Transverse colon (tissue), 4 donors: ENCODE measurements around the gene FERMT3. TPM values are rescaled to one million over a fixed set of nuclear protein-coding genes. Genes with fewer than 3 reads are reported as not detected.
A peak's percentile ranks its signal among the peaks of the same experiment; 100 is the strongest.

Experiments used
- DNase-seq: peaks from one replicate; pipeline ENCODE4 v3.0.0-alpha.2; 2019
- H3K27ac ChIP-seq, 4 donors: fragments of 200-600 bp; sonication (generic); 2 replicates each; pipeline ENCODE4 v1.5.1; 2016 to 2018; ENCODE audit warnings: inconsistent platforms in 4 of 4
- H3K27me3 ChIP-seq: fragments of 200-600 bp; sonication (generic); 2 replicates; pipeline ENCODE4 v1.5.1; 2017; ENCODE audit warnings: inconsistent platforms
- H3K36me3 ChIP-seq, 4 donors: fragments of 200-600 bp; sonication (generic); 2 replicates each; pipeline ENCODE4 v1.5.1; 2017 to 2019; ENCODE audit warnings: inconsistent platforms in 4 of 4
- H3K4me1 ChIP-seq, 4 donors: fragments of 200-600 bp; sonication (generic); 2 replicates each; pipeline ENCODE4 v1.5.1; 2017 to 2020; ENCODE audit warnings: inconsistent platforms in 4 of 4
- H3K4me3 ChIP-seq, 4 donors: fragments of 200-600 bp; sonication (generic); 1 replicate in 1 of 4; 2 replicates in 3 of 4; pipeline versions ENCODE4 v1.5.1 to v1.6.1; 2017 to 2019; ENCODE audit warnings: inconsistent platforms in 4 of 4
- H3K9me3 ChIP-seq, 2 donors: fragments of 200-600 bp; sonication (generic); 2 replicates each; pipeline ENCODE4 v1.5.1; 2017 to 2019; ENCODE audit warnings: inconsistent platforms in 2 of 2
- EP300 ChIP-seq: sonication (generic); formaldehyde crosslinking; IDR thresholded peaks from one replicate; pipeline ENCODE4 v1.6.1; 2017; ENCODE audit warnings: antibody characterized with exemption, low read depth
- POLR2A ChIP-seq: fragments of 450-650 bp; IDR thresholded peaks from one replicate; pipeline ENCODE4 v1.6.1; 2016; ENCODE audit warnings: antibody characterized with exemption, mild to moderate bottlenecking, moderate library complexity
- POLR2AphosphoS5 ChIP-seq, 3 donors: sonication (generic); formaldehyde crosslinking; IDR thresholded peaks; one replicate each; pipeline ENCODE4 v1.6.1; 2016; ENCODE audit warnings: antibody characterized with exemption in 3 of 3
- WGBS, 2 donors: methylation state at CpG; one replicate each; pipeline ENCODE4 v1.1.5; 2018; ENCODE audit warnings: low coverage in 1 of 2; 5-methylcytosine and 5-hydroxymethylcytosine counted together
- in situ Hi-C, 4 donors: fragments of 200-750 bp; cut with MboI; loops; one replicate each; pipeline versions ENCODE4 v1.15.0 to v1.15.1; 2017; ENCODE audit warnings: low sequenced_read_pairs in 3 of 4, low pct_ligation_motif_present in 1 of 4, low pct_unique_long_range_greater_than_20kb in 1 of 4
- intact Hi-C: fragments of 100-400 bp; cut with DNase I; formaldehyde crosslinking; loops from one replicate; pipeline ENCODE4 v1.15.1; 2023; ENCODE audit warnings: low total_unique reads
- total RNA-seq, 4 donors: library from RNA; depleted of rRNA; stranded (reverse); fragments of >200 nt; gene quantifications; one replicate each; pipeline ENCODE4 v1.1.0, GENCODE V29; 2016
- TF ChIP-seq, protein P1 (sequence below), 5 experiments: fragments of 200-600 bp in 3 of 5; fragments of 450-650 bp in 2 of 5; sonication (generic) in 3 of 5; IDR thresholded peaks; 1 replicate in 2 of 5; 2 replicates in 3 of 5; pipeline ENCODE4 v1.5.1; 2016 to 2017; ENCODE audit warnings: antibody characterized with exemption in 5 of 5, inconsistent platforms in 3 of 5, mild to moderate bottlenecking in 2 of 5, moderate library complexity in 1 of 5

FERMT3 gene
- total RNA-seq, 4 donors from 2014 or later: 14.6 to 63.3 (median 28.6) TPM

DNA sequence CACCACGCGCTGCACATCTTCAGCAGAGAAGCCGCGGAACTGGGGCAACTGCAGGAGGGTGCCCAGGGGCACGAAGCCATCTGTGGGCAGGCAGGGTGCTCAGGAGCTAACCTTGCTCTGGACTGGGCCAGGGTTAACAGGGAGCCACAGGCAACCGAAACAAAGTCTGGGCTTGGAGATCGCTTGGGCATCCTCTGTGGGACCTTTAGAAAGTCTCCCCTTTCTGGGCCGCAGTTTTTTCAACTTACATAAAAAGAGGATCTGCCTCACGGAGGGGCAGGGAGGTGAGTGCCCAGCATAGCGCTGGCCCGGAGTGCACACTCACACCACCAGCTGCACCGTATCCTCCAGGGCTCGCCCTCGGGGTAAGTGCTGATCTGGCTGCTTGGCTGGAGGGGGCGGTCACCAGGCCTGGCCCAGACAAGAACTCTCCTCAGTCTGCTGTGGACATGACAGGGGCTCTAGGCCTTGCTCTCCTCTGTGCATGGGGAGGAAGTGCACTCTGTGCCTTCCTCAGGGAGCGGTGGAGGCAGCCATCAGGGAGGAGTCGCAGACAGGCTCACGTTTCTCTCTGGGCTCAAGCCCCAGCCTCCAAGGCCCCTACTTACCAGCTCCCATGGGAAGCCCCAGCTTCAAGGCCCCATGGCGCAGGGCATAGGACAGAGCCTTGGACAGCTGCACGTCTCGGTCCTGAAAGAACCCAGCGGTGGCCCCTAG lies 18.5 kb downstream of the FERMT3 start:
- TF ChIP-seq POLR2AphosphoS5 (IDR thresholded peaks at IDR 0.05): no peak
- TF ChIP-seq, protein P1, sequence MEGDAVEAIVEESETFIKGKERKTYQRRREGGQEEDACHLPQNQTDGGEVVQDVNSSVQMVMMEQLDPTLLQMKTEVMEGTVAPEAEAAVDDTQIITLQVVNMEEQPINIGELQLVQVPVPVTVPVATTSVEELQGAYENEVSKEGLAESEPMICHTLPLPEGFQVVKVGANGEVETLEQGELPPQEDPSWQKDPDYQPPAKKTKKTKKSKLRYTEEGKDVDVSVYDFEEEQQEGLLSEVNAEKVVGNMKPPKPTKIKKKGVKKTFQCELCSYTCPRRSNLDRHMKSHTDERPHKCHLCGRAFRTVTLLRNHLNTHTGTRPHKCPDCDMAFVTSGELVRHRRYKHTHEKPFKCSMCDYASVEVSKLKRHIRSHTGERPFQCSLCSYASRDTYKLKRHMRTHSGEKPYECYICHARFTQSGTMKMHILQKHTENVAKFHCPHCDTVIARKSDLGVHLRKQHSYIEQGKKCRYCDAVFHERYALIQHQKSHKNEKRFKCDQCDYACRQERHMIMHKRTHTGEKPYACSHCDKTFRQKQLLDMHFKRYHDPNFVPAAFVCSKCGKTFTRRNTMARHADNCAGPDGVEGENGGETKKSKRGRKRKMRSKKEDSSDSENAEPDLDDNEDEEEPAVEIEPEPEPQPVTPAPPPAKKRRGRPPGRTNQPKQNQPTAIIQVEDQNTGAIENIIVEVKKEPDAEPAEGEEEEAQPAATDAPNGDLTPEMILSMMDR (IDR thresholded peaks at IDR 0.05): no peak
- H3K36me3 ChIP-seq: no peaks in the 10 kb centered on the region
- peak overlapping the region; percentile 59 to 90 (median 84) for H3K4me3 ChIP-seq
- in situ Hi-C loops: no loop called here
- no peaks in the 10 kb centered on the region for H3K9me3 ChIP-seq
- DNase-seq: no peak
- no peaks in the 10 kb centered on the region for H3K27me3 ChIP-seq
- WGBS, 2 donors: 73% methylated on average over 18 of the region's 22 CpGs; no CpG with 5 or more reads in 1 of the 2 donors
- intact Hi-C loops: no loop called here
- H3K27ac ChIP-seq: peak overlapping the region; percentile 93 to 97 (median 95)
- H3K4me1 ChIP-seq: peaks cover 23 to 43% (median 34%) of the 10 kb centered on the region in 4 donors

DNA sequence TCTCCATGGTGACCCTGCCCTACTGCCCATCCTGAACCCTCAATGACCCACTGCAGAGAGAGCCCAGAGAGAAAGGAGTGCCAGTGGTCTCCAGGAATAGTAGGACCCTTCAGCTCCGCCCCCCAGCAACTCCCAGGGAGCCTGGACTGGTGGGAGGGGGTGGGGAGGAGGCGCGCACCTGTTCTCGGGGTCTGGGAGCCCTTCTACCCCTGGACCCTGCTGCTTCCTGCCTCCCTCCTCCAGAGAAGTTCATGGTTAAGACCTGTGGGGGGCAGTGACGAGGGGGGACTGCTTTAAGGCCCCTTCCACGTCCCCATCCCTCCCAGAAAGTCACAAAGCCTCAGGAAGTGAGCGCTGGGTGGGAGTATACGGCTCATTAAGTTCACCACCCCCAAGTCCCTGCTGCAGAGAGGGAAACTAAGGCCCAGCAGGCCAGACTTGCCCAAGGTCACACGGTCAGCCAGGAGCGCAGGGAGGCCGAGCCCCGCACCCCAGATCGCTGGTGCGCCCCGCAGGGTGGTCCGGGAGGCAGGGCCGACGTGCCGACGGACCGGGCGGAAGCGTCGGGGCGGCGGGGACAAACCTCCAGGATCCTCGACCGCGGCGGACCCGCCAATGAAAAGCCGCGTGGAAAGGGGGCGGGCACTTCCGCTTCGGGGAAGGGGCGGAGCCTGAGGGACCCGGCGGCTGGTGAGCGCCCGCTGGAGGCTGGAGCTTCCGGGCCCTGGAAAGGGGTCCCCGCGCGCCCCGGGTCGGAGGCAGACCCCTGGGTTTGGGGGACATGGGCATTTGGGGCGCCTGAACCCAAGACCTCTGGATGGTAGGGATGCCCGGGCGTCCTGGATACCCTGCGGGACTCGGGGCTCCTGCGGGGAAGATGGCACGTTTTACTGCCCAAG lies 19.3 kb downstream of the FERMT3 start, which contains the start of the genes NUDT22 and TRPT1:
Gene NUDT22, plus strand, starts transcription at position 667 of the 899 bp plus-strand sequence. CDS start 379 bp downstream, outside the sequence.
Gene TRPT1, minus strand, starts transcription at position 579 of the 899 bp plus-strand sequence. Its CDS starts 326 bp downstream, at position 253.
- Histone ChIP-seq H3K4me1 (peaks cover 23 to 44% (median 36%) of the 10 kb centered on the region in 4 donors), H3K4me3 (peak within 1 kb of the TSS; percentile 59 to 90 (median 84)), H3K27ac (peak within 1 kb of the TSS; percentile 93 to 97 (median 95)), H3K27me3 (no peaks in the 10 kb centered on the region), H3K9me3 (no peaks in the 10 kb centered on the region), H3K36me3 (no peaks in the 10 kb centered on the region)
- intact Hi-C loops: no loop called here
- DNase-seq: peak; percentile 96
- 2% methylated on average over 50 of the region's 54 CpGs; no CpG with 5 or more reads in 1 of the 2 donors for WGBS, 2 donors
- in situ Hi-C loops: no loop called here
- TF ChIP-seq, protein P1 (IDR thresholded peaks at IDR 0.05): peak in 2 of 5 experiments; percentile 36 to 46
- TF ChIP-seq EP300 (no peak), POLR2AphosphoS5 (IDR thresholded peaks at IDR 0.05) (peak; percentile 89 to 95 (median 93)), POLR2A (peak; percentile 93)

DNA sequence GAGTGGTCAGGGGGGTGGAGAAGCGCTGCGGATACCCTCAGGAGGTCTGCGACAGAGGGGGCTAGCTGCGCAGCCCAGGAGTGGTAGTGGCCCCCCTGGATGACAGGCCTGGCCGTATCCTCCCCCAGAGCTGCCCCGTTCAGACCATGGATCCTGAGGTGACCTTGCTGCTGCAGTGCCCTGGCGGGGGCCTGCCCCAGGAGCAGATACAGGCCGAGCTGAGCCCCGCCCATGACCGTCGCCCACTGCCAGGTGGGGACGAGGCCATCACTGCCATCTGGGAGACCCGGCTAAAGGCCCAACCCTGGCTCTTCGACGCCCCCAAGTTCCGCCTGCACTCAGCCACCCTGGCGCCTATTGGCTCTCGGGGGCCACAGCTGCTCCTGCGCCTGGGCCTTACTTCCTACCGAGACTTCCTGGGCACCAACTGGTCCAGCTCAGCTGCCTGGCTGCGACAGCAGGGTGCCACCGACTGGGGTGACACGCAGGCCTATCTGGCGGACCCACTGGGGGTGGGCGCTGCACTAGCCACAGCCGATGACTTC lies 20.1 kb downstream of the FERMT3 start:
- Histone ChIP-seq H3K27me3 (no peaks in the 10 kb centered on the region), H3K4me1 (peaks cover 26 to 51% (median 43%) of the 10 kb centered on the region in 4 donors), H3K9me3 (no peaks in the 10 kb centered on the region), H3K4me3 (peak overlapping the region; percentile 59 to 90 (median 84)), H3K36me3 (no peaks in the 10 kb centered on the region), H3K27ac (peak overlapping the region; percentile 93 to 97 (median 95))
- WGBS, 2 donors: 3% methylated on average over 16 of the region's 26 CpGs; no CpG with 5 or more reads in 1 of the 2 donors
- peak; percentile 82 for DNase-seq
- in situ Hi-C loops (no loop called here), intact Hi-C loops (no loop called here)
- TF ChIP-seq POLR2A (peak; percentile 25), EP300 (no peak), POLR2AphosphoS5 (IDR thresholded peaks at IDR 0.05) (peak; percentile 23 to 76 (median 67))

DNA sequence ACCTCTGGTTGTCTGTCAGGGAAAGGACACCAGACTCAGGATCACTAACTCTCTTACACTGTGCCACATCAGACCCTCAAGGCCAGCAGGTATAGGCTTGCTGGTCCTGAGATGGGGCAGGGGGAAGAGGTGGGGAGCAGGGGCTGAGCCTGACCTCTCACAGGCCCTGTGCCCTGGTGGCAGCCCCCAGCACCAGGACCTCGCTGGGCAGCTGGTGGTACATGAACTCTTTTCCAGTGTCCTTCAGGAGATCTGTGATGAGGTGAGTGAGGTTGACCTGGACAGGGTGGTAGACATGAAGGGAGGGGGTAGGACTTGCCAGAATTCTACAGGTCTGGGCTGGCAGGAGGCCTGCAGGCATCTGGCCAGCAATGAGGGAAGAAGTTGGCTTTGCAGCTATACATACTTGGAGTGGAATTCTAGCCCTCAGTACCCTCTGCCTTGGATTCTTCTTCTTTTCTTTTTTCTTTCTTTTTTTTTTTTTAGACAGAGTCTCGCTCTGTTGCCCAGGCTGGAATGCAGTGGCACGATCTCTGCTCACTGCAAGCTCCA lies 21.0 kb downstream of the FERMT3 start:
- Histone ChIP-seq H3K4me3 (peak overlapping the region in 3 of 4 donors; percentile 59 to 90 (median 81)), H3K4me1 (peaks cover 26 to 60% (median 44%) of the 10 kb centered on the region in 4 donors), H3K27me3 (no peaks in the 10 kb centered on the region), H3K36me3 (no peaks in the 10 kb centered on the region), H3K9me3 (no peaks in the 10 kb centered on the region), H3K27ac (peak overlapping the region; percentile 93 to 97 (median 95))
- intact Hi-C loops: no loop called here
- TF ChIP-seq, protein P1 (IDR thresholded peaks at IDR 0.05): no peak
- TF ChIP-seq POLR2AphosphoS5 (IDR thresholded peaks at IDR 0.05) (no peak), POLR2A (no peak), EP300 (no peak)
- in situ Hi-C loops: no loop called here
- 67 to 76% methylated on average over 2 to 3 of the region's 3 CpGs for WGBS, 2 donors
- DNase-seq: no peak
